ENCODE results near the gene ZNF441.
"Not testable (repeated sequence)": the region's sequence is repeated elsewhere in the genome, so short reads cannot be mapped to it uniquely, and the experiment has no call there.

Gene ZNF441

GRCh38 chr19:11781295-11782057 lies 14.7 kb downstream of the ZNF441 start:
- DNase-seq = no peak

GRCh38 chr19:11783767-11784166 lies 17.0 kb downstream of the ZNF441 start:
- no peak for DNase-seq

- no peak for DNase-seq
Observed at GRCh38 chr19:11784356-11784755, 17.6 kb downstream of the ZNF441 start.

GRCh38 chr19:11787536-11787935 lies 20.7 kb downstream of the ZNF441 start:
- DNase-seq = no peak

- DNase-seq = no peak
Observed at GRCh38 chr19:11792942-11793341, 26.1 kb downstream of the ZNF441 start.

GRCh38 chr19:11797491-11797890 lies 30.7 kb downstream of the ZNF441 start:
- DNase-seq = peak; percentile 68

- peak; percentile 96 for DNase-seq
Observed at GRCh38 chr19:11798391-11799330, 31.9 kb downstream of the ZNF441 start, which contains the start of gene ZNF491. Gene ZNF491 (plus strand): TSS chr19:11798523. CDS start chr19:11805954, 7,431 bp downstream.

- DNase-seq = no peak
Observed at GRCh38 chr19:11806354-11807098, 39.7 kb downstream of the ZNF441 start.

- DNase-seq = no peak
Observed at GRCh38 chr19:11807099-11807380, 40.2 kb downstream of the ZNF441 start.

GRCh38 chr19:11813703-11814028 lies 46.9 kb downstream of the ZNF441 start:
- no peak for DNase-seq

GRCh38 chr19:11814029-11814699 lies 47.4 kb downstream of the ZNF441 start, which contains the start of gene ZNF440:
Gene ZNF440 (plus strand): TSS chr19:11814273. CDS start chr19:11814448, 175 bp downstream.
- peak; percentile 76 for DNase-seq

GRCh38 chr19:11814700-11815035 lies 47.9 kb downstream of the ZNF441 start:
- no peak for DNase-seq

GRCh38 chr19:11821474-11822109 lies 54.8 kb downstream of the ZNF441 start:
- DNase-seq = no peak

- not testable (repeated sequence) for DNase-seq
Observed at GRCh38 chr19:11828957-11829876, 62.4 kb downstream of the ZNF441 start.

GRCh38 chr19:11832253-11832912 lies 65.6 kb downstream of the ZNF441 start:
- DNase-seq = no peak

- no peak for DNase-seq
Observed at GRCh38 chr19:11833541-11833940, 66.7 kb downstream of the ZNF441 start.

All from amniotic stem cell (primary cell).